DOHH2 (cell line): ENCODE measurements around the gene IFI27L1.

ENCODE experiments used
- H3F3A ChIP-seq: fragments of 200-600 bp; sonication (generic), shearing (Covaris generic); 2 replicates; pipeline ENCODE4 v1.6.0; 2016; ENCODE audit warnings: antibody characterized with exemption, mild to moderate bottlenecking; ENCODE audit not compliant: control insufficient read depth, insufficient read depth
- H3K27ac ChIP-seq: fragments of 200-600 bp; sonication (generic); 2 replicates; pipeline ENCODE4 v1.5.1; 2014; ENCODE audit warnings: low read depth, mild to moderate bottlenecking, low read length, moderate library complexity
- H3K27me3 ChIP-seq: fragments of 200-600 bp; sonication (generic); 2 replicates; pipeline ENCODE4 v1.6.1; 2014; ENCODE audit warnings: mild to moderate bottlenecking, low read length, mixed read lengths; ENCODE audit not compliant: control insufficient read depth
- H3K36me3 ChIP-seq: fragments of 200-600 bp; sonication (generic); 2 replicates; pipeline ENCODE4 v1.6.1; 2014; ENCODE audit warnings: mild to moderate bottlenecking, low read length, moderate library complexity, mixed read lengths; ENCODE audit not compliant: control insufficient read depth
- H3K4me1 ChIP-seq: fragments of 200-600 bp; sonication (generic); 2 replicates; pipeline ENCODE4 v1.6.1; 2014; ENCODE audit warnings: mild to moderate bottlenecking, low read length, mixed read lengths; ENCODE audit not compliant: control insufficient read depth
- H3K4me2 ChIP-seq: fragments of 200-600 bp; sonication (generic); 2 replicates; pipeline ENCODE4 v1.6.0; 2014; ENCODE audit warnings: mild to moderate bottlenecking, low read length, moderate library complexity
- H3K4me3 ChIP-seq: fragments of 200-600 bp; sonication (generic); 2 replicates; pipeline ENCODE4 v1.5.1; 2014; ENCODE audit warnings: mild to moderate bottlenecking, low read length, mixed read lengths
- H3K79me2 ChIP-seq: fragments of 200-600 bp; sonication (generic); 2 replicates; pipeline ENCODE4 v1.6.1; 2014; ENCODE audit warnings: mild to moderate bottlenecking, low read length, mixed read lengths; ENCODE audit not compliant: control insufficient read depth
- H3K9me2 ChIP-seq: fragments of 200-600 bp; sonication (generic); replicated peaks from 2 replicates; pipeline ENCODE4 v1.6.1; 2014; ENCODE audit warnings: mild to moderate bottlenecking, low read length, mixed read lengths; ENCODE audit not compliant: control insufficient read depth
- H3K9me3 ChIP-seq: fragments of 200-600 bp; sonication (generic); 2 replicates; pipeline ENCODE4 v1.6.1; 2014; ENCODE audit warnings: antibody characterized with exemption, low read length, mixed read lengths; ENCODE audit not compliant: control insufficient read depth, insufficient read depth
- H4K20me1 ChIP-seq: fragments of 200-600 bp; sonication (generic); 2 replicates; pipeline ENCODE4 v1.6.0; 2014; ENCODE audit warnings: low read depth, mild to moderate bottlenecking, antibody characterized with exemption, low read length, moderate library complexity; ENCODE audit not compliant: control insufficient read depth, insufficient read depth
- EZH2phosphoT487 ChIP-seq: fragments of 200-600 bp; sonication (generic); IDR thresholded peaks from 2 replicates; pipeline ENCODE4 v1.6.1; 2017; ENCODE audit warnings: borderline replicate concordance, mild to moderate bottlenecking, antibody characterized with exemption, low read length, moderate library complexity, mixed read lengths
- TF ChIP-seq, protein P1 (sequence below): fragments of 200-600 bp; sonication (generic); IDR thresholded peaks from one replicate; pipeline ENCODE4 v1.5.1; 2014; ENCODE audit warnings: antibody characterized with exemption, mild to moderate bottlenecking, low read depth, low read length; ENCODE audit not compliant: poor library complexity, severe bottlenecking

IFI27L1 gene

DNA sequence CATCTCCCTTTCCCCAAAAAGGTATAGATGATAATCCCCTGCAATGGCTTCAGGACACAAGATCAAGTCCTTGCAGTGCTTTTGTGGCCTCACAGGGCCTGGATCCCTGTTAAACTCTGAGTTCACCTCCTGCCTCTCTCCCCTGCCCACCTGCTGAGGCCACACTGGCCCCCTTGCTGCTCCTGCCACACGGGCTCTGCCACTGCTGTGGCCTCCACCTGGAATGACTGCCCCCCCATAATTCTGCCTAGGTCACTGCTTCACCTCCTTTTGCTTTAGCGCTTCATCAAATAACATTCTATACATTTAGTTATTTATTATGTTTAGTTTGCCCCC is 28.8 kb downstream of the IFI27L1 start:
- TF ChIP-seq, protein P1, sequence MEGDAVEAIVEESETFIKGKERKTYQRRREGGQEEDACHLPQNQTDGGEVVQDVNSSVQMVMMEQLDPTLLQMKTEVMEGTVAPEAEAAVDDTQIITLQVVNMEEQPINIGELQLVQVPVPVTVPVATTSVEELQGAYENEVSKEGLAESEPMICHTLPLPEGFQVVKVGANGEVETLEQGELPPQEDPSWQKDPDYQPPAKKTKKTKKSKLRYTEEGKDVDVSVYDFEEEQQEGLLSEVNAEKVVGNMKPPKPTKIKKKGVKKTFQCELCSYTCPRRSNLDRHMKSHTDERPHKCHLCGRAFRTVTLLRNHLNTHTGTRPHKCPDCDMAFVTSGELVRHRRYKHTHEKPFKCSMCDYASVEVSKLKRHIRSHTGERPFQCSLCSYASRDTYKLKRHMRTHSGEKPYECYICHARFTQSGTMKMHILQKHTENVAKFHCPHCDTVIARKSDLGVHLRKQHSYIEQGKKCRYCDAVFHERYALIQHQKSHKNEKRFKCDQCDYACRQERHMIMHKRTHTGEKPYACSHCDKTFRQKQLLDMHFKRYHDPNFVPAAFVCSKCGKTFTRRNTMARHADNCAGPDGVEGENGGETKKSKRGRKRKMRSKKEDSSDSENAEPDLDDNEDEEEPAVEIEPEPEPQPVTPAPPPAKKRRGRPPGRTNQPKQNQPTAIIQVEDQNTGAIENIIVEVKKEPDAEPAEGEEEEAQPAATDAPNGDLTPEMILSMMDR: no peak
- no peak for TF ChIP-seq EZH2phosphoT487
- H3K27me3 ChIP-seq: peaks cover 9% of the 10 kb centered on the region; the same call in 1 of the 2 replicates
- H3K4me1 ChIP-seq: no peaks in the 10 kb centered on the region
- H3K4me2 ChIP-seq: no peak overlapping the region
- H4K20me1 ChIP-seq: no peaks in the 10 kb centered on the region
- H3K9me2 ChIP-seq: no peaks in the 10 kb centered on the region
- H3F3A ChIP-seq: no peaks in the 10 kb centered on the region
- no peak overlapping the region for H3K27ac ChIP-seq
- no peak overlapping the region for H3K4me3 ChIP-seq
- no peaks in the 10 kb centered on the region for H3K36me3 ChIP-seq
- H3K9me3 ChIP-seq: no peaks in the 10 kb centered on the region
- no peaks in the 10 kb centered on the region for H3K79me2 ChIP-seq

DNA sequence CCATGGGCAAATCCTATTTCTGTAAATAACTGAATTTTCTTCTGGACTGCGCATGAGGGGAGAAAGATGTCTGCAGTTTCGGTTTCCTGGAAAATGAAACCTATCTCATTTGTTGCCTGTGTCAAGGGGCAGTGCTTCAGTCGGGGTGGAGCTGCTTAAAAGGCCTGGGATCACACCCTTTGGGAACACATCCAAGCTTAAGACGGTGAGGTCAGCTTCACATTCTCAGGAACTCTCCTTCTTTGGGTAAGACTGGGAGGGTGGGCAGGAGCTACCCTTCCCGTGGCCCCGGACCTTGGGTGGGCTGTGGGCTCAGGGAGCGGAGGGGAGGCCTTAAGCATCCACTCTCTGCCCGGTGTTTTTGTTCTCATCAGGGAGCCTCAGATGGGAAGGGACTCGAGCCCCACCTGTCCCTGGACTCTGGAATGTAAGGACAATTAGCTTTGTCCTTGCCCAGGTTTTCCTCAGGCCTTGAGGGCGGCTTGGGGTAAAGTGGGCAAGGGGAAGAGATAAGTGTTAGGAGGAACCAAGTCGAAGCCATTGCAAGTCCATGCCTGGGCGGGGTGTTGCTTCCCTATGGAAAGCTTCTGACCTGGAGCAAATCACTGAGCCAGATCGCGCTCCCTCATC is 29.6 kb downstream of the IFI27L1 start, which contains the start of gene IFI27:
Gene IFI27 (plus strand): TSS at position 185 of the 630 bp plus-strand sequence.
- H3K27ac ChIP-seq: no peak within 1 kb of the TSS
- H3K4me1 ChIP-seq: no peaks in the 10 kb centered on the region
- no peaks in the 10 kb centered on the region for H3K79me2 ChIP-seq
- no peaks in the 10 kb centered on the region for H3K9me2 ChIP-seq
- H3K4me2 ChIP-seq: no peak within 1 kb of the TSS
- H4K20me1 ChIP-seq: no peaks in the 10 kb centered on the region
- peaks cover 9% of the 10 kb centered on the region; the same call in 1 of the 2 replicates for H3K27me3 ChIP-seq
- TF ChIP-seq, protein P1: no peak
- TF ChIP-seq EZH2phosphoT487: no peak
- H3K36me3 ChIP-seq: no peaks in the 10 kb centered on the region
- no peaks in the 10 kb centered on the region for H3F3A ChIP-seq
- no peaks in the 10 kb centered on the region for H3K9me3 ChIP-seq
- no peak within 1 kb of the TSS for H3K4me3 ChIP-seq

- H3K4me2 ChIP-seq: no peak overlapping the region
- no peaks in the 10 kb centered on the region for H3K9me3 ChIP-seq
- H3K36me3 ChIP-seq: no peaks in the 10 kb centered on the region
- no peak overlapping the region for H3K27ac ChIP-seq
- H3K4me3 ChIP-seq: no peak overlapping the region
- no peaks in the 10 kb centered on the region for H3K79me2 ChIP-seq
- H3K4me1 ChIP-seq: no peaks in the 10 kb centered on the region
- no peaks in the 10 kb centered on the region for H3K9me2 ChIP-seq
- H3K27me3 ChIP-seq: peaks cover 9% of the 10 kb centered on the region; the same call in 1 of the 2 replicates
- H3F3A ChIP-seq: no peaks in the 10 kb centered on the region
- TF ChIP-seq, protein P1: no peak
- no peak for TF ChIP-seq EZH2phosphoT487
- no peaks in the 10 kb centered on the region for H4K20me1 ChIP-seq
Observed at GRCh38 chr14:94111276-94112095, 30.4 kb downstream of the IFI27L1 start.
